MCF 10A (cell line): Measurements from ENCODE around the gene CDK1. TPM values are rescaled to one million over a fixed set of nuclear protein-coding genes. Genes with fewer than 3 reads are reported as not detected.

Source experiments
- BruUV-seq: library from RNA; stranded (reverse); fragments of 400-500 nt; replicated peaks from 2 replicates; lab custom pipeline; 2021; lab: Mats Ljungman, UMichigan
- CTCF ChIA-PET: fragments of 300-600 bp; sonication (Branson Sonifier 250); formaldehyde crosslinking; extraction: SDS; loops from one replicate; lab custom pipeline; 2021; ENCODE audit warnings: antibody characterized with exemption, inconsistent platforms; lab: Yijun Ruan, JAX
- POLR2A ChIA-PET: fragments of 300-600, 350-650 bp; sonication (Branson Sonifier 250); formaldehyde crosslinking; extraction: SDS; loops from one replicate; lab custom pipeline; 2020; ENCODE audit warnings: antibody characterized with exemption, inconsistent platforms; lab: Yijun Ruan, JAX
- DNase-seq: peaks from one replicate; pipeline ENCODE4 v3.0.0-alpha.2; 2018; ENCODE audit not compliant: unreplicated experiment
- H3K27ac Mint-ChIP-seq: one replicate; pipeline ENCODE4 v1.8.0; 2022; ENCODE audit warnings: mild to moderate bottlenecking, low read depth, mixed read lengths; ENCODE audit not compliant: unreplicated experiment
- H3K27me3 Mint-ChIP-seq: one replicate; pipeline ENCODE4 v1.8.0; 2022; ENCODE audit warnings: mixed read lengths; ENCODE audit not compliant: insufficient read depth, unreplicated experiment
- H3K36me3 Mint-ChIP-seq: one replicate; pipeline ENCODE4 v1.8.0; 2022; ENCODE audit warnings: mild to moderate bottlenecking, moderate library complexity, mixed read lengths; ENCODE audit not compliant: insufficient read depth, unreplicated experiment
- H3K4me1 Mint-ChIP-seq: one replicate; pipeline ENCODE4 v1.8.0; 2022; ENCODE audit warnings: mixed read lengths; ENCODE audit not compliant: insufficient read depth, unreplicated experiment
- H3K4me3 Mint-ChIP-seq: one replicate; pipeline ENCODE4 v1.8.0; 2022; ENCODE audit warnings: mild to moderate bottlenecking, moderate library complexity, mixed read lengths; ENCODE audit not compliant: unreplicated experiment
- H3K9me3 Mint-ChIP-seq: one replicate; pipeline ENCODE4 v1.8.0; 2022; ENCODE audit warnings: mixed read lengths; ENCODE audit not compliant: unreplicated experiment
- intact Hi-C: fragments of 100-400 bp; cut with micrococcal nuclease; formaldehyde crosslinking; loops from 2 replicates; pipeline ENCODE4 v1.14.1; 2022
- total RNA-seq: library from RNA; stranded (reverse); gene quantifications from 2 replicates; pipeline ENCODE4 v1.2.3, GENCODE V29; 2022
- TF ChIP-seq, protein P1 (sequence below): fragments of 200-600 bp; IDR thresholded peaks from one replicate; pipeline ENCODE4 v1.8.0; 2022; ENCODE audit warnings: antibody characterized with exemption, mild to moderate bottlenecking; ENCODE audit not compliant: unreplicated experiment

CDK1 gene
- total RNA-seq, 1 experiment from 2014 or later: 48.8 TPM

DNA sequence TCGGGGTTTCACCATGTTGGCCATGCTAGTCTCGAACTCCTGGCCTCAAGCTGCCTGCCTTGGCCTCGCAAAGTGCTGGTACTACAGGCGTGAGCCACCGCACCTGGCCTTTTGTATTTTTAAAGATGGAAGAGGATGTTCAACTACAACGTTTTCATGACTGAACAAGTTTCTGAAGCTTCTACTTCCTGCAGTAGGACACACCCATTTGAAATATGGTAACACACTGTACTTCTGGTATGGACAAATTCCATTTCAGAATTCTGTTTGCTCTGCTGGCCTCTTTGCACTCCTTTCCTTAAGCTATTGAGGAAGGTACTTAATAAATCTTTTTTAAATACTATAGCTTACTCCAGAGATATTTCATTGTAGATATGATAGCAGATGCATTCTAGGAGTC is 10.9 kb upstream of the CDK1 start:
- Mint-ChIP-seq H3K4me1 (peaks cover 21% of the 10 kb centered on the region), H3K27me3 (no peaks in the 10 kb centered on the region), H3K9me3 (peaks cover 8% of the 10 kb centered on the region), H3K27ac (peak overlapping the region; percentile 44), H3K4me3 (no peak overlapping the region), H3K36me3 (no peaks in the 10 kb centered on the region)
- DNase-seq: no peak
- TF ChIP-seq, protein P1, sequence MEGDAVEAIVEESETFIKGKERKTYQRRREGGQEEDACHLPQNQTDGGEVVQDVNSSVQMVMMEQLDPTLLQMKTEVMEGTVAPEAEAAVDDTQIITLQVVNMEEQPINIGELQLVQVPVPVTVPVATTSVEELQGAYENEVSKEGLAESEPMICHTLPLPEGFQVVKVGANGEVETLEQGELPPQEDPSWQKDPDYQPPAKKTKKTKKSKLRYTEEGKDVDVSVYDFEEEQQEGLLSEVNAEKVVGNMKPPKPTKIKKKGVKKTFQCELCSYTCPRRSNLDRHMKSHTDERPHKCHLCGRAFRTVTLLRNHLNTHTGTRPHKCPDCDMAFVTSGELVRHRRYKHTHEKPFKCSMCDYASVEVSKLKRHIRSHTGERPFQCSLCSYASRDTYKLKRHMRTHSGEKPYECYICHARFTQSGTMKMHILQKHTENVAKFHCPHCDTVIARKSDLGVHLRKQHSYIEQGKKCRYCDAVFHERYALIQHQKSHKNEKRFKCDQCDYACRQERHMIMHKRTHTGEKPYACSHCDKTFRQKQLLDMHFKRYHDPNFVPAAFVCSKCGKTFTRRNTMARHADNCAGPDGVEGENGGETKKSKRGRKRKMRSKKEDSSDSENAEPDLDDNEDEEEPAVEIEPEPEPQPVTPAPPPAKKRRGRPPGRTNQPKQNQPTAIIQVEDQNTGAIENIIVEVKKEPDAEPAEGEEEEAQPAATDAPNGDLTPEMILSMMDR: no peak
- BruUV-seq: no TSS peak
- intact Hi-C loops: no loop called here
- POLR2A ChIA-PET: interaction anchor here (0.8 to 2.3 kb wide), 7 partner anchors 10 to 645 kb away, joined by 3 to 14 read pairs (median 3); no protein-coding TSS in a partner anchor
- CTCF ChIA-PET: interaction anchor here (0.7 to 6.3 kb wide), 9 partner anchors 10 to 329 kb away, joined by 3 to 72 read pairs (median 5); no protein-coding TSS in a partner anchor

- Mint-ChIP-seq H3K4me1 (peaks cover 21% of the 10 kb centered on the region), H3K4me3 (no peak overlapping the region), H3K9me3 (peaks cover 8% of the 10 kb centered on the region), H3K36me3 (no peaks in the 10 kb centered on the region), H3K27me3 (no peaks in the 10 kb centered on the region), H3K27ac (no peak overlapping the region)
- intact Hi-C loops: loop anchor here (2.0 kb wide), 1 partner anchor 123 kb away; no protein-coding TSS in a partner anchor
- BruUV-seq: no TSS peak
- DNase-seq: no peak
- ChIA-PET CTCF (interaction anchor here (0.5 to 6.3 kb wide), 21 partner anchors 8 to 619 kb away, joined by 4 to 72 read pairs (median 6); partner anchors contain the start of gene CDK1), POLR2A (interaction anchor here (0.5 to 1.6 kb wide), 5 partner anchors 10 to 1260 kb away, joined by 3 to 5 read pairs (median 3); no protein-coding TSS in a partner anchor)
- TF ChIP-seq, protein P1: no peak
Observed at GRCh38 chr10:60769406-60769805, 8.9 kb upstream of the CDK1 start.

DNA sequence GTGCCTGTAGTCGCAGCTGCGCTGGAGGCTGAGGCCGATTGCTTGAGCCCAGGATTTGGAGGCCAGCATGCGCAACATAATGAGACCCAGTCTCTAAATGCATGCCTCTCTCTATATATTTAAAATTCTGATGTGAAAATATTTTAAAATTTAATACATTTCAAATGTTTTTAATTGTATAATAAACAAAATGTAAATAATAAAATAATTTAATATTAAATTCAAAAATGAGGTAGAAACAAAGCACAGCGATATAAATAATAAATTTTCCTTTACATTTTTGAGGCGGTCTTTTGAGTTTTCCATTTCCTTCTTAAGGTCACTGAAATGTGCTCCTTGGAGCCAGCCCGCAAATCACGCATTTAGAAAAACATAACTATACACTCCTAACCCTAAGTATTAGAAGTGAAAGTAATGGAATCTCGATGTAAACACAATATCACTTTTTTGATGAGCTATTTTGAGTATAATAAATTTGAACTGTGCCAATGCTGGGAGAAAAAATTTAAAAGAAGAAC is 523 bp upstream of the CDK1 start:
- Mint-ChIP-seq H3K4me3 (peak overlapping the region; percentile 96), H3K4me1 (peaks cover 15% of the 10 kb centered on the region), H3K27ac (peak overlapping the region; percentile 99), H3K27me3 (no peaks in the 10 kb centered on the region), H3K9me3 (no peaks in the 10 kb centered on the region), H3K36me3 (peaks cover 6% of the 10 kb centered on the region)
- TF ChIP-seq, protein P1: no peak
- CTCF ChIA-PET: interaction anchor here (0.7 to 2.0 kb wide), 4 partner anchors 9 to 997 kb away, joined by 3 to 17 read pairs (median 6); no protein-coding TSS in a partner anchor
- BruUV-seq: no TSS peak
- POLR2A ChIA-PET: interaction anchor here (0.6 to 5.5 kb wide), 15 partner anchors 10 to 352 kb away, joined by 3 to 74 read pairs (median 4); no protein-coding TSS in a partner anchor
- DNase-seq: no peak
- intact Hi-C loops: no loop called here
